PC-9 (cell line): ENCODE measurements around the gene ARHGEF28. TPM values are rescaled to one million over a fixed set of nuclear protein-coding genes. Genes with fewer than 3 reads are reported as not detected.

Source experiments
- BruUV-seq: library from RNA; stranded (reverse); fragments of 400-500 nt; replicated peaks from 2 replicates; lab custom pipeline; 2021; lab: Mats Ljungman, UMichigan
- CTCF ChIA-PET: fragments of 300-600 bp; sonication (Branson Sonifier 250); formaldehyde crosslinking; loops from one replicate; lab custom pipeline; 2022; ENCODE audit warnings: antibody characterized with exemption; lab: Charles Lee
- POLR2A ChIA-PET: fragments of 300-600 bp; sonication (Branson Sonifier 250); formaldehyde crosslinking; loops from one replicate; lab custom pipeline; 2022; ENCODE audit warnings: antibody characterized with exemption; ENCODE audit not compliant: unreplicated experiment; lab: Charles Lee
- DNase-seq, 2 experiments: peaks; one replicate each; pipeline versions ENCODE4 v3.0.0 to v3.0.0-alpha.2; 2015 to 2022; ENCODE audit warnings: mixed read lengths in 1 of 2
- H2AFZ ChIP-seq: fragments of 200-600 bp; sonication (generic); 2 replicates; pipeline ENCODE4 v1.8.1; 2017; ENCODE audit warnings: antibody characterized with exemption
- H3F3A ChIP-seq: fragments of 200-600 bp; sonication (generic); 2 replicates; pipeline ENCODE4 v1.8.1; 2017; ENCODE audit warnings: antibody characterized with exemption, mild to moderate bottlenecking, low read depth; ENCODE audit not compliant: insufficient read depth
- H3K27ac ChIP-seq: fragments of 200-600 bp; sonication (generic); 2 replicates; pipeline ENCODE4 v1.6.1; 2016; ENCODE audit warnings: mixed run types
- H3K27me3 ChIP-seq: fragments of 200-600 bp; sonication (generic); 2 replicates; pipeline ENCODE4 v1.6.1; 2016; ENCODE audit warnings: low read depth, mixed run types; ENCODE audit not compliant: insufficient read depth
- H3K36me3 ChIP-seq: fragments of 200-600 bp; sonication (generic); 2 replicates; pipeline ENCODE4 v1.6.1; 2016; ENCODE audit warnings: low read depth, mixed run types
- H3K4me1 ChIP-seq: fragments of 200-600 bp; sonication (generic); replicated peaks from 2 replicates; pipeline ENCODE4 v1.6.1; 2016; ENCODE audit warnings: mixed run types; ENCODE audit not compliant: insufficient read depth
- H3K4me2 ChIP-seq: fragments of 200-600 bp; sonication (generic); 2 replicates; pipeline ENCODE4 v1.6.1; 2017; ENCODE audit warnings: mixed run types
- H3K4me3 ChIP-seq: fragments of 200-600 bp; sonication (generic); 2 replicates; pipeline ENCODE4 v1.6.1; 2016; ENCODE audit warnings: mixed run types
- H3K79me2 ChIP-seq: fragments of 200-600 bp; sonication (generic); 2 replicates; pipeline ENCODE4 v1.6.1; 2017; ENCODE audit warnings: low read depth, mixed run types
- H3K9me2 ChIP-seq: fragments of 200-600 bp; sonication (generic); 2 replicates; pipeline ENCODE4 v1.8.1; 2017; ENCODE audit warnings: mild to moderate bottlenecking; ENCODE audit not compliant: insufficient read depth
- H3K9me3 ChIP-seq: fragments of 200-600 bp; sonication (generic); 2 replicates; pipeline ENCODE4 v1.8.1; 2016; ENCODE audit warnings: low read depth; ENCODE audit not compliant: insufficient read depth
- H4K20me1 ChIP-seq: fragments of 200-600 bp; sonication (generic); 2 replicates; pipeline ENCODE4 v1.8.1; 2017; ENCODE audit not compliant: insufficient read depth
- CTCF ChIP-seq: fragments of 200-600 bp; sonication (generic); conservative IDR thresholded peaks from 2 replicates; pipeline ENCODE4 v1.6.1; 2017; ENCODE audit warnings: mixed run types, antibody characterized with exemption, mild to moderate bottlenecking, moderate library complexity
- EZH2 ChIP-seq: fragments of 200-600 bp; sonication (generic); IDR thresholded peaks from 2 replicates; pipeline ENCODE4 v1.8.0; 2017; ENCODE audit warnings: antibody characterized with exemption, low read depth
- intact Hi-C: fragments of 100-400 bp; cut with micrococcal nuclease; formaldehyde crosslinking; loops from one replicate; pipeline ENCODE4 v1.10.0; 2022; ENCODE audit not compliant: unreplicated experiment
- total RNA-seq: library from RNA; stranded (reverse); gene quantifications from 2 replicates; pipeline ENCODE4 v1.2.3, GENCODE V29; 2021

The ARHGEF28 gene
- total RNA-seq, 1 experiment from 2014 or later = 77.5 TPM

- POLR2A ChIA-PET = no interaction called here
Measured at GRCh38 chr5:73754254-73754653, 128.3 kb downstream of the ARHGEF28 start.

GRCh38 chr5:73757416-73757815 is 131.4 kb downstream of the ARHGEF28 start:
- Histone ChIP-seq H3K4me2 (no peak overlapping the region), H2AFZ (no peak overlapping the region), H3K9me3 (0 out of 2 replicates have a peak, but pooled peaks cover 3% of the 10 kb centered on the region), H3K9me2 (no peaks in the 10 kb centered on the region), H3K4me1 (no peaks in the 10 kb centered on the region), H3K79me2 (0 out of 2 replicates have a peak, but pooled peaks cover 15% of the 10 kb centered on the region), H3K27me3 (no peaks in the 10 kb centered on the region), H4K20me1 (peaks cover 5% of the 10 kb centered on the region; the same call in 1 of the 2 replicates), H3K36me3 (peaks cover 14% of the 10 kb centered on the region), H3F3A (0 out of 2 replicates have a peak, but pooled peaks cover 10% of the 10 kb centered on the region), H3K27ac (no peak overlapping the region), H3K4me3 (no peak overlapping the region)
- ChIA-PET CTCF (no interaction called here), POLR2A (no interaction called here)
- BruUV-seq = no TSS peak
- intact Hi-C loops = no loop called here
- TF ChIP-seq EZH2 = no peak
- TF ChIP-seq CTCF = no peak
- no peak for DNase-seq

More at GRCh38 chr5:73754254-73754653, 128.3 kb downstream of the ARHGEF28 start:
- H3K27me3 ChIP-seq = no peaks in the 10 kb centered on the region
- BruUV-seq = no TSS peak
- H3K4me3 ChIP-seq = no peak overlapping the region
- no peaks in the 10 kb centered on the region for H3K9me3 ChIP-seq
- H3K4me2 ChIP-seq = no peak overlapping the region
- no peak overlapping the region for H3K27ac ChIP-seq
- TF ChIP-seq CTCF = no peak
- TF ChIP-seq EZH2 = no peak
- intact Hi-C loops = no loop called here
- CTCF ChIA-PET = no interaction called here
- no peak overlapping the region for H2AFZ ChIP-seq
- no peaks in the 10 kb centered on the region for H4K20me1 ChIP-seq
- DNase-seq = no peak
- 0 out of 2 replicates have a peak, but pooled peaks cover 8% of the 10 kb centered on the region for H3K79me2 ChIP-seq
- H3K36me3 ChIP-seq = peaks cover 26% of the 10 kb centered on the region
- no peaks in the 10 kb centered on the region for H3K4me1 ChIP-seq
- H3K9me2 ChIP-seq = no peaks in the 10 kb centered on the region
- peaks cover 6% of the 10 kb centered on the region for H3F3A ChIP-seq

GRCh38 chr5:73759771-73760170 is 133.8 kb downstream of the ARHGEF28 start:
- CTCF ChIA-PET = no interaction called here
- BruUV-seq = no TSS peak
- H2AFZ ChIP-seq = no peak overlapping the region
- intact Hi-C loops = loop anchor here (5.0 to 10.0 kb wide), 2 partner anchors 57 to 135 kb away; partner anchors contain the start of gene ARHGEF28
- peaks cover 25% of the 10 kb centered on the region for H3F3A ChIP-seq
- TF ChIP-seq CTCF (no peak), EZH2 (no peak)
- H3K27me3 ChIP-seq = no peaks in the 10 kb centered on the region
- H3K4me3 ChIP-seq = no peak overlapping the region
- H3K36me3 ChIP-seq = peaks cover 23% of the 10 kb centered on the region
- no peaks in the 10 kb centered on the region for H3K9me2 ChIP-seq
- H3K4me1 ChIP-seq = peaks cover 16% of the 10 kb centered on the region
- 0 out of 2 replicates have a peak, but pooled peaks cover 15% of the 10 kb centered on the region for H3K79me2 ChIP-seq
- no peak overlapping the region for H3K4me2 ChIP-seq
- H3K9me3 ChIP-seq = 0 out of 2 replicates have a peak, but pooled peaks cover 10% of the 10 kb centered on the region
- H4K20me1 ChIP-seq = peaks cover 5% of the 10 kb centered on the region; the same call in 1 of the 2 replicates
- DNase-seq = no peak
- POLR2A ChIA-PET = no interaction called here
- H3K27ac ChIP-seq = no peak overlapping the region
